ENCODE data around the gene DNAJB8. TPM values are rescaled to one million over a fixed set of nuclear protein-coding genes. Genes with fewer than 3 reads are reported as not detected.

The DNAJB8 gene
- total and polyA plus RNA-seq, 9 of the 15 experiments (the other 6 are each of a cell fraction or from before 2014, with no cell fraction given), result not detected

- H3K9ac ChIP-seq (ENCODE audit: insufficient read depth in 1 of 2, low read depth in 2 of 2, low read length in 2 of 2), result no peak overlapping the region
- H3K27me3 ChIP-seq (ENCODE audit: control insufficient read depth in 2 of 2, insufficient read depth in 2 of 2, low read length in 2 of 2), result peaks cover 0 to 7% of the 10 kb centered on the region in 2 experiments; a peak in 3 of 5 replicates
- ATAC-seq, result no peak
- no peak for FAIRE-seq
- ChIA-PET CTCF (ENCODE audit: low intra/inter-chr PET ratio) (no interaction called here), POLR2A (interaction anchor here (1.6 kb wide), 1 partner anchor 45 kb away, joined by 4 read pairs; no protein-coding TSS in a partner anchor)
- no peak overlapping the region for H2AFZ ChIP-seq (ENCODE audit: low read depth, low read length)
- H3K27ac ChIP-seq (ENCODE audit: extremely low read depth, low read depth, low read length), result no peak overlapping the region
- WGBS (ENCODE audit: insufficient coverage, low coverage, missing lambda C conversion rate), result 45% methylated on average over 1 of the region's 1 CpG
- H3K36me3 ChIP-seq (ENCODE audit: control insufficient read depth, insufficient read depth, low read length), result no peaks in the 10 kb centered on the region
- no peaks in the 10 kb centered on the region for H3K79me2 ChIP-seq (ENCODE audit: control insufficient read depth, insufficient read depth, low read length)
- H3K9me1 ChIP-seq (ENCODE audit: control insufficient read depth, insufficient read depth, low read length), result no peaks in the 10 kb centered on the region
- peaks cover 2 to 4% of the 10 kb centered on the region in 2 experiments; a peak in 2 of 5 replicates for H3K4me1 ChIP-seq (replicated peaks in 1 of 2; ENCODE audit: control insufficient read depth in 2 of 2, insufficient read depth in 2 of 2, low read length in 2 of 2)
- no peak overlapping the region for H3K4me3 ChIP-seq
- no peak for DNase-seq (ENCODE audit: extremely low read depth in 1 of 4, low spot score in 3 of 4)
- no TSS peak for BruUV-seq (replicated peaks)
- no peaks in the 10 kb centered on the region for H3K9me3 ChIP-seq (replicated peaks; ENCODE audit: control insufficient read depth, insufficient read depth, low read depth, low read length)
- H3K4me2 ChIP-seq (ENCODE audit: insufficient read depth, low read length), result no peak overlapping the region
- in situ Hi-C loops (cut with MboI), result no loop called here
- intact Hi-C loops (cut with micrococcal nuclease), result no loop called here
- H4K20me1 ChIP-seq (replicated peaks; ENCODE audit: control insufficient read depth, insufficient read depth, low read length), result no peaks in the 10 kb centered on the region; the same call in 1 of the 2 replicates
- TF ChIP-seq HNRNPL (IDR thresholded peaks at IDR 0.05; ENCODE audit: low read depth, low read length) (no peak), SIRT6 (IDR thresholded peaks at IDR 0.05; ENCODE audit: low read depth, low read length) (no peak), AFF4 (CRISPR knock-in tag; IDR thresholded peaks at IDR 0.05) (no peak), FOXK1 (CRISPR knock-in tag; IDR thresholded peaks at IDR 0.05; ENCODE audit: borderline replicate concordance) (no peak), SIX5 (IDR thresholded peaks at IDR 0.05; ENCODE audit: borderline replicate concordance in 1 of 2, insufficient read depth in 1 of 2, low read depth in 1 of 2, low read length in 2 of 2) (no peak), COPS2 (conservative IDR thresholded peaks at IDR 0.05) (no peak), CGGBP1 (CRISPR knock-in tag; IDR thresholded peaks at IDR 0.05) (no peak), MLLT1 (IDR thresholded peaks at IDR 0.05) (no peak), NCOA6 (IDR thresholded peaks at IDR 0.05) (no peak), KLF10 (CRISPR knock-in tag; IDR thresholded peaks at IDR 0.05) (no peak), ZNF431 (CRISPR knock-in tag; IDR thresholded peaks at IDR 0.05) (no peak), ETV1 (tag; conservative IDR thresholded peaks at IDR 0.05; ENCODE audit: low read depth) (no peak), MIER1 (IDR thresholded peaks at IDR 0.05; ENCODE audit: low read depth) (no peak)
Observed at GRCh38 chr3:128446821-128447220, 19.9 kb downstream of the DNAJB8 start.

Measured in K562 (cell line).